Activated CD4-positive, alpha-beta T cell treated with anti-CD3 and anti-CD28 coated beads, Interleukin-2, amount 10 ng/mL, durations not matched to agents 24 days and 14 days (primary cell): ENCODE measurements around the gene STK11. TPM values are rescaled to one million over a fixed set of nuclear protein-coding genes. Genes with fewer than 3 reads are reported as not detected.

Experiments used
- DNase-seq: peaks from one replicate; pipeline ENCODE4 v3.0.0; 2022
- H3K27ac Mint-ChIP-seq: one replicate; pipeline ENCODE4 v1.8.0; 2022; ENCODE audit warnings: mild to moderate bottlenecking, mixed read lengths
- H3K27me3 Mint-ChIP-seq: one replicate; pipeline ENCODE4 v1.8.0; 2022; ENCODE audit warnings: mixed read lengths
- H3K36me3 Mint-ChIP-seq: one replicate; pipeline ENCODE4 v1.8.0; 2022; ENCODE audit warnings: low read depth, mild to moderate bottlenecking, mixed read lengths
- H3K4me1 Mint-ChIP-seq: one replicate; pipeline ENCODE4 v1.8.0; 2021; ENCODE audit warnings: mixed read lengths
- H3K4me3 Mint-ChIP-seq: one replicate; pipeline ENCODE4 v1.8.0; 2022; ENCODE audit warnings: mild to moderate bottlenecking, moderate library complexity, mixed read lengths
- H3K9me3 Mint-ChIP-seq: one replicate; pipeline ENCODE4 v1.8.0; 2021; ENCODE audit warnings: mixed read lengths
- intact Hi-C: fragments of 100-400 bp; cut with micrococcal nuclease; formaldehyde crosslinking; loops from one replicate; pipeline ENCODE4 v1.15.1; 2023
- total RNA-seq: library from RNA; stranded (reverse); gene quantifications from 2 replicates; pipeline ENCODE4 v1.2.3, GENCODE V29; 2022

Gene STK11
- total RNA-seq, 1 donor from 2014 or later: 70.9 TPM

DNA sequence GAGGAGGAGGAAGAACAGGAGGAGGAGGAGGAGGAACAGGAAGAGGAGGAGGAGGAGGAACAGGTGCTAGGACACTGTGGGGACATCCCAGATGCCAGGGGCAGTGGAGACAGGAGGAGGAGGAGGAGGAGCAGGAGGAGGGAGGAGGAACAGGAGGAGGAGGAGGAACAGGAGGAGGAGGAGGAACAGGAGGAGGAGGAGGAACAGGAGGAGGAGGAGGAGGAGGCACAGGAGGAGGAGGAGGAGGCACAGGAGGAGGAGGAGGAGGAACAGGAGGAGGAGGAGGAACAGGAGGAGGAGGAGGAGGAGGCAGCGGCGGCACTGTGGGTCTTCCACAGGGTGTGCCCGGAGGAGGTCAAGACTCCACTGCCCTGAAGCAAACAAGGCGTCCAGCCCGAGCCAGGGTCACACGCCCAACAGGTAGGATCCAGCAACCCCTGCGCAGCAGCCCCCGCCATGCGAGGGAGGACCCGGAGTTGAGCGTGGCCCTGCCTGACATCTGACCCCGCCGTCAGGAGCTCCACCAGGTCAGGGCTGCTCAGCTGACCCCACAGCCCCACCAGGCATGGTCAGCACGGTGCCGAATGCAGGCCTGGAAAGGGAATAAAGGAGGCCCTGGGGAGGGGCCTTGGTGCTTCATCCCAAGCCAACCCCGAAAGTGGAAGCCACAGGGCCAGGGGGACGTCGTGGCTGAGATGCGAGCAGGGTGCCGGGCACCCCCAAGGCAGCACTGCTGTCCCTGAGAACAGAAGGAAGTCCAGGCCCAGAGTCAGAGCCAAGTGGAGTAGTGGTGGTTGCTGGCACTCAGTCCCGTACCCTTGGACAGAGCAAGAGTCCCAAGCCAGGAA lies 40.7 kb upstream of the STK11 start:
- no peak overlapping the region for H3K4me3 Mint-ChIP-seq
- H3K9me3 Mint-ChIP-seq: no peaks in the 10 kb centered on the region
- H3K27ac Mint-ChIP-seq: no peak overlapping the region
- no peak for DNase-seq
- no peaks in the 10 kb centered on the region for H3K27me3 Mint-ChIP-seq
- H3K36me3 Mint-ChIP-seq: peaks cover 13% of the 10 kb centered on the region
- H3K4me1 Mint-ChIP-seq: peaks cover 8% of the 10 kb centered on the region
- intact Hi-C loops: no loop called here

DNA sequence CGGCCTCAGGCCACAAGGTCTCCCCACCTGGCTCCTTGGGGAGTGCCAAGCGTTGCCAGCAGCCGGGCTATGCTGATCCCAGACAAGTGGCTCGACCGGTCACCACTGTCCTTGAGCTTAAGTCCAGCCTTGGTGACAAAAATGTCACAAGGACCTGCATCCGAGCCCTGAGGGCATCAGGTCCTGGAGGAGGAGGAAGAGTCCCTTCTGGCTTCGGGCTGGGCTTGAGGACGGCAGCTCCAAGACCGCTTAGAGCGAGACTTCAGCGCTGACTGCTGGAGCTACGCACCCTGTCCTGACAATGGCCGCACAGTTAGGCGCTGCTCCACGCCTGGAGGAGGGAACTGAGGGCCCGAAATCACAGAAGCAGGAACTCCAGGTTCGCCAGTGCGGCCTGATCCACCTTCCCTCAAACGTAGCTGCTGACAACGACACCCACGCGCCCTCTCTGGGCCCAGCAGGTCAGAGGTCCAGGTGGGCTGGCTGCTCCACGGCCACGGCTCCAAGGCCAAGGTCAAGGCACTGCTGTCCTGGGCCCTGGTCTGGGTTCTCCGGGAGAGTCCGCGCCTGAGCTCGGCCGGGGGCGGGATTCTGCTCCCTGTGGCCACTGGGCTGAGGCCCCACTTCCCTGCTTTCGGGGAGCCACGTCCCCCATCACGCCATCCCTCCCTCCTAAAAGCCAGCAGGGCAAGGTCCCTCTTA lies 38.6 kb upstream of the STK11 start:
- Mint-ChIP-seq H3K9me3 (no peaks in the 10 kb centered on the region), H3K4me3 (no peak overlapping the region), H3K36me3 (peaks cover 17% of the 10 kb centered on the region), H3K27me3 (no peaks in the 10 kb centered on the region), H3K27ac (no peak overlapping the region), H3K4me1 (peaks cover 16% of the 10 kb centered on the region)
- intact Hi-C loops: no loop called here
- DNase-seq: no peak

DNA sequence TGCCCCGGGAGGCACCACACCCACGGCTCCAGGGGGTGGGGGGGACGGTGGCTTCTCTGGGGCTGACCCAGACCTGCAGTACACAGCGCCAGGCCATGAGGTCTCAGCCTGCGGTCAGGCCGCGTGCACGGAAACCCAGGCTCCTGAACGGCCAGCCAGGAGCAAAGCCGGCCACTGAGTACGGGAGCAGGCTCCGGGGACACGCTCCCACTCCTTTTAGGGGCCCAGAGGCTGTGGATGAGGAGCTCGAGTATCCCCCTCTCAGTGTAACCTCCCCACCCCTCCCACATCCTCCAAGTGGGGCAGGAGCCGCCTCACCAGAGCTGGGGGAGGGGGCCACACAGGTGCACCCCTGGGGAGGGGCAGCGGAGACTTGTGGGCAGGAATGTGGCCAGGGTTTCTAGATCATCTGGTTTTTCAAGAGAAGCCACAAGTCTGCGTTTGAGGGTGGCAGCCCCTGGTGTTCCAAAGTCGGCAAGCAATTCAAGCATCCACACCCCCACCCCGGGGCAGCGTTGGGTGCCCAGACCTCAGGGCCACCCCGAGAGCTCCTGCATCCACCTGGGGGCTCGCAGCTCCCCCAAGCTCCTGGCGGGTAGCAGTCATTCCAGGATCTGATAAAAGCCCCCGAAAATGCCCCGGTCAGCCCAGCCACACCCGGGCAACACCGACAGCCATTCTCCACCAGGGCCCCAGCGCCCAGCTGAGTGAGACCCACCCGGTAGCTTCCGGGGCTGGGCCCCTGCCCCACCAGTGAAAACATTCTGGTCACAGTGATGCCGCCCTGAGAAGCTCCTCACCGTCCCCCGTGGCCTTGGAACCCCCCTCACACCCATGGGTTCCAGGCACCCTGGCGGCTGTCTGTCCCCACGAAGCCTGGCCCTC lies 37.6 kb upstream of the STK11 start:
- Mint-ChIP-seq H3K36me3 (peaks cover 19% of the 10 kb centered on the region), H3K27ac (no peak overlapping the region), H3K4me3 (no peak overlapping the region), H3K27me3 (no peaks in the 10 kb centered on the region), H3K4me1 (peaks cover 17% of the 10 kb centered on the region), H3K9me3 (no peaks in the 10 kb centered on the region)
- intact Hi-C loops: no loop called here
- DNase-seq: no peak

DNA sequence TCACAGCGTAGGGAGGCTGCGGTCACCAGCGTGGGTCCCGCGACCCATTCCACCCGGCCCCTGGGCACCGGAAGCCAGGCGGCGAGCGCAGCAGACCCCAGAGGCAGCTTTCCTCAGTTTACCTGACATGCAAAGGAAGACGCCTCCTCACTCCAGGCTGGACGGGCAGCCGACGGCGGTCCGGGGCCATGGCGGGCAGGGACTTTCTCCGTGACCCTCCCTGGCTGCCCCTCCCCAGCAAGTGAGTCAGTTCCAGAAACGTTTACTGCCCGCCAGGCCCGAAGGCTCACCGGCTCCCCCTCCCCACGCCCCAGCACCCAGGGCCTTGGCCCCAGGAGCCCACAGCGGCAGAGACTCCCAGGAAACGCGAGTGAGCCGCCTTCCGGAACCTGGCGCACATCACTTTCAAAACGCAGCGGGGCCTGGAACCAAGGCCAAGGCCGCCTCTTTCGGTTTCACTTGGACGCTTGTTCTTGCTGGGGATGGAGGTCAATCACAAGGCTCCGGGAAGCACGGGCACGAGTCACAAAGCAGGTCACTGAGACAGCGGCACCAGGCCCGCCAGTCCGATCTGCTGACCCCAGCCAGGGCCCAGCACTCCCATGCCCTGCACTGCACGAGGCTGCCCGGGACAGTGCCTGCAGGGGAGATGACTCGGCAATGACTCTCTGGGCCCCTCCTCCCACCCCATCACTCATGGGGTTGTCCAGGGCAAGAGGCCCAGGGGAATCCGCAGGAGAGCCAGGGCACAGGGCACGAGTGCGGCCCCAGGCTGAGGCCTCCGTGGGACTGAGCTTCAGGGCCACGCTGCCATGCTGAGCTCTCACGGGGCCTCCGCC lies 36.8 kb upstream of the STK11 start:
- peaks cover 17% of the 10 kb centered on the region for H3K36me3 Mint-ChIP-seq
- no peak overlapping the region for H3K4me3 Mint-ChIP-seq
- no peaks in the 10 kb centered on the region for H3K9me3 Mint-ChIP-seq
- H3K27ac Mint-ChIP-seq: no peak overlapping the region
- no peaks in the 10 kb centered on the region for H3K27me3 Mint-ChIP-seq
- no peak for DNase-seq
- intact Hi-C loops: no loop called here
- peaks cover 16% of the 10 kb centered on the region for H3K4me1 Mint-ChIP-seq

DNA sequence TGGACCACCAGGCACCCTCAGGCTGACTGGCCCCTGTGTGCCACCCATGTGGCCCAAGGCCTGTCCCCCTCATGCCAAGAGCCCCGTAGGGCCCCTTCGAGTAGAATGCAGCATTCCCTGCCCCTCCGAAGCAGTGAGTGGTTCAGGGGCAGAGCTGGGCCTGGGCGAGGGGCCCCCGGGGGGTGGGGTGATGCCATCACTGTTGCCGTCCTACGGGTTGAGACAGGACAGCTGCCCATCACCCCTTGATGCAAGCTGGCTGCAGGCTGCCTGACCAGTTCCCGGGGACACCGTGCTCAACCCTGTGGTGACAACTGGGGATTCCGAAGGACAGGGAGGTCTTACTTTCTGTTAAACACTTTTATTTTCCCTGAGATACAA lies 36.2 kb upstream of the STK11 start:
- no peak overlapping the region for H3K27ac Mint-ChIP-seq
- no peak for DNase-seq
- H3K4me3 Mint-ChIP-seq: no peak overlapping the region
- H3K9me3 Mint-ChIP-seq: no peaks in the 10 kb centered on the region
- H3K36me3 Mint-ChIP-seq: peaks cover 17% of the 10 kb centered on the region
- intact Hi-C loops: no loop called here
- no peaks in the 10 kb centered on the region for H3K27me3 Mint-ChIP-seq
- peaks cover 17% of the 10 kb centered on the region for H3K4me1 Mint-ChIP-seq

DNA sequence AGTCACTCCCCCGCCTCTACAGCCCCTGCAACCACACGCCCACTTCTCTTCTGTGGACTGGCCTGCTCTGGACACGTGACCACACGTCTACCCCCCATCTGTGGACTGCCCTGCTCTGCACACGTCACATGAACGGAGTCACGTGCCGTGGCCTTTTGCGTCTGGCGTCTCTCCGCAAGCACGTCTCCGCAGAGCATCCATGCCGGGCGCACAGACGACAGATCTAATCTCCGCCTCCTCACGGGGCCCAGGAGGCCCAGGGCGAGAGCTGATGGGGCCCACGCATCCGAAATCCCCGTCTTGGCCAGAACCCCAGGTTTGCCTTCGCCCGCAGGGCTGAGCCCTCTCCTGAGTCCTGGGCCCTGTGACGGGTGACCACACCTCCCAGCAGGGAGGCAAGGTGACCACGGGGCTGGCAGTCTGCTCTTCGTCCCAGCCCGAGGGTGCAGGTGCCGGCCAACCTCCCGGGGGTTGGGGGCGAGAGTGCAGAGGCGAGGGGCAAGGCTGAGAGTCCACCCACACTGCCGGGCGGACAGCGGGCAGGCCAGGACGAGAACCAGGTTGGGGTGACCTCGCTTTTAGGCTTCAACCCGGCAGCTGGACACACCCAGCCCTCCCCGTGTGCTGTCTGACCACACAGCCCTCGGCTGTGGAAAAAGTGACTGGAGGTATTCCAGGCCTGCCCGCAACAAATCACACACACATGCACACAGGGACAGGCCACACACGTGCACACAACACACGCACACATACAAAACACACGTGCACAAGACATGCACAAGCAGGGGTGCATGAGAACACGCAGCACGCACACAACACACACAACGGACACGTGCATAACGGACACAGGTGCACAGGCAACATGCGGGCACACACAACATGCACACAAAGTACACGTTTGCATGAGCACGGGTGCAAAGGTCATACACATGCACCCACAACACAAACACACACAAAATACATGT lies 35.4 kb upstream of the STK11 start:
- Mint-ChIP-seq H3K36me3 (peaks cover 17% of the 10 kb centered on the region), H3K27me3 (no peaks in the 10 kb centered on the region), H3K4me3 (no peak overlapping the region), H3K9me3 (no peaks in the 10 kb centered on the region), H3K27ac (no peak overlapping the region), H3K4me1 (peaks cover 21% of the 10 kb centered on the region)
- DNase-seq: no peak
- intact Hi-C loops: loop anchor here (5.0 kb wide), 1 partner anchor 38 kb away; no protein-coding TSS in a partner anchor

DNA sequence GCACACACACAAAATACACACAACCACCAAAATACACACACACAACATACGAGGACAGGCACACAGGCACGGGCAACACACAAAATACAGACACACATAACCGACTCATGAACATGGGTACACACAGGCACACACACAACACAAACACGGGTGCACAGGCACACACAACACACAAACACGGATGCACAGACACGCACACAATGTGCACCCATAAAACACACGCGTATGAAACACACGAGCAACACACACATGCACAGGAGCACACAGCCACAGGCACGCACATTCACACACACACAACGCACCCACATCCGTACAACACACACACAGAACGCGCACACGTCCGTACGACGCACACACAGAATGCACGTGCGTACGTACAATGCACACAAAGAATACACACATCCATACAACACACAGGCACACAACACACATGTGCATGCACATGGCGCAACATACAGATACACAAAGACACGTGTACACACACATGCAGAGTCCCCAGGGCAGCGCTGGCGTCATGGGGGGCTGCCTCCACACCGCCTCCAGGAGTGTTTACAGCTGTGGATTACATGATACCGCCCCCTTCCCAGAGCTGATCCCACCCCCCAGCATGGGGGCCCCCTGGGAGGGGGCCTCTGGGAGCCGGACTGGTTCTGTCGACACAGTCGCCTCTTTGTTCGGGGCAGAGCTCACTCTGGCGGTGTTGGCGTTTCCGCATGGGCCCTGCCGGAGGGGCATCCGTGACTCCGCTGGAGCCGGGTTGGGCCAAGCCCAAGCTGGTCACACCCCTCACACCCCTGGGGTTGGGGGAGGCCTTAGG lies 34.4 kb upstream of the STK11 start:
- intact Hi-C loops: loop anchor here (5.0 kb wide), 1 partner anchor 39 kb away; no protein-coding TSS in a partner anchor
- Mint-ChIP-seq H3K4me1 (peaks cover 21% of the 10 kb centered on the region), H3K27ac (peak overlapping the region; percentile 71), H3K4me3 (peak overlapping the region; percentile 10), H3K9me3 (no peaks in the 10 kb centered on the region), H3K27me3 (no peaks in the 10 kb centered on the region), H3K36me3 (peaks cover 16% of the 10 kb centered on the region)
- DNase-seq: no peak

DNA sequence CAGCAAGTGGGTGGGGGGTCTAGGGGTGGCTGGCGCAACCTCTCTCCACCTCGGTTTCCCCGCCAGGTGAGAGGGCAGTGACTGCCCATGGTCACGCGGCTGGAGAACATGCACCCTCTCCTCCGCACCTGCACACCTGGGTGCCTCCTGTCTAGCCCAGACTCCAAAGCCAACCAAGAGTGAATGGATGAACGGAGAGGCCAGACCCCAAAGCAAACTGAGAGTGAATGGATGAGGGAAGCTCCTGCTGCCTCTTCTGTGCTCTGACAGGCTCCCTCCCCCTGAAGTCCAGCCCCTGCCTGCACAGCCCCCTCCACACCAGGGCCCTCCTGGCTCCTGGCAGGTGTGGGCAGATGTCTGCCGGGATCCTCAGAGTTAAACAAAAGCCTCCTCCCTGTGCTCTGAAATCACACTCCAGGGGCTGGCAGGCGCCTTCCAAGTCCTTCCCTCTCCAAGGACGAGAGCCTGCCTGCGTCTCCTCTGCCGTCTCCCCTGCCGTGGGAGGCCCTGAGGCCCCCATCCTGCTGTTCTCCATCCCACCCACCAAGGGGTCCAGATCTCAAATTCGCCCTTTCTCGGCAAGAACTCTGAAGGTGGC lies 33.7 kb upstream of the STK11 start:
- peaks cover 21% of the 10 kb centered on the region for H3K4me1 Mint-ChIP-seq

DNA sequence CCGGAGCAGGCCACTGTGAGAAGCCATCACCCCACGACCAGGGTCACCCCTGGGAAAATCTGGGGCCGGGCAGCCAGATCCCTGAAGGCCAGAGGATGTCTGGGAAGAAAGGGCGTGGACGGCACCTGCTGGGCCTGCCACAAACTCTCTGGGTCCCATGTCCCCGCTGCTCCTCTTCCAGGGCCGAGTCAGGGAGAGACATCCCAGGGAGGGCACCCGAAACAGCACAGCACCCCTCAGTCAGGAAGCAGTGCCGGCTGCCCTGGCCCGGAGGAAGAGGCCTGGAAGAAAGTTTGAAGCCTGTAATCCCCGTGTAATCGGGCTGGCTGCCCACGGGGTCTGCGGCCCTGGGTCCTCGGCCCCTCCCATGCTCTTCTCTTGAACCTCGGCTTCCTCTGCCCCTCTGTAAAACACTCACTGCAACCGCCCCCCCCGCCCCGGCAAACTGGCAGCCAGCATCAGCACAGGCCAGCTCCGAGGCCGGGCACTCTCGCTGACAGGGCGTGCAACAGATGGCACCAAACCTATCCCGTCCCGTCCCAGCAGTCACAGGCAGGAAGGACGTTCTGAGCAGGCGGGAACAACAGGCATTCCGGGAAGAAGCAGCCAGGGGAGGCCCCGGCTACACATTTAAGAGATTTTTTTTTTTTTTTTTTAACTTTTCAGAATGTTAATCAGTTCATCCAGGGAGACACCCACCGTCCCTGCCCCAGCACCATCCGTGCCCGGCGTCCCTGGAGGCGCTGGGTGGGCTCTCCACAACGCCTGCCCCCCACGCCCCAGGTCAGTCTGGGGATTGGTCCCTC lies 33.0 kb upstream of the STK11 start:
- no peak for DNase-seq
- Mint-ChIP-seq H3K9me3 (no peaks in the 10 kb centered on the region), H3K4me1 (peaks cover 22% of the 10 kb centered on the region), H3K27ac (peak overlapping the region; percentile 74), H3K36me3 (peaks cover 13% of the 10 kb centered on the region), H3K27me3 (no peaks in the 10 kb centered on the region), H3K4me3 (peak overlapping the region; percentile 94)
- intact Hi-C loops: loop anchor here (5.0 kb wide), 1 partner anchor 40 kb away; no protein-coding TSS in a partner anchor

More for the DNA sequence above, 33.7 kb upstream of the STK11 start:
- peak overlapping the region; percentile 27 for H3K4me3 Mint-ChIP-seq
- H3K27me3 Mint-ChIP-seq: no peaks in the 10 kb centered on the region
- peak overlapping the region; percentile 30 for H3K27ac Mint-ChIP-seq
- intact Hi-C loops: loop anchor here (5.0 kb wide), 1 partner anchor 40 kb away; no protein-coding TSS in a partner anchor
- H3K36me3 Mint-ChIP-seq: peaks cover 13% of the 10 kb centered on the region
- DNase-seq: no peak
- no peaks in the 10 kb centered on the region for H3K9me3 Mint-ChIP-seq

DNA sequence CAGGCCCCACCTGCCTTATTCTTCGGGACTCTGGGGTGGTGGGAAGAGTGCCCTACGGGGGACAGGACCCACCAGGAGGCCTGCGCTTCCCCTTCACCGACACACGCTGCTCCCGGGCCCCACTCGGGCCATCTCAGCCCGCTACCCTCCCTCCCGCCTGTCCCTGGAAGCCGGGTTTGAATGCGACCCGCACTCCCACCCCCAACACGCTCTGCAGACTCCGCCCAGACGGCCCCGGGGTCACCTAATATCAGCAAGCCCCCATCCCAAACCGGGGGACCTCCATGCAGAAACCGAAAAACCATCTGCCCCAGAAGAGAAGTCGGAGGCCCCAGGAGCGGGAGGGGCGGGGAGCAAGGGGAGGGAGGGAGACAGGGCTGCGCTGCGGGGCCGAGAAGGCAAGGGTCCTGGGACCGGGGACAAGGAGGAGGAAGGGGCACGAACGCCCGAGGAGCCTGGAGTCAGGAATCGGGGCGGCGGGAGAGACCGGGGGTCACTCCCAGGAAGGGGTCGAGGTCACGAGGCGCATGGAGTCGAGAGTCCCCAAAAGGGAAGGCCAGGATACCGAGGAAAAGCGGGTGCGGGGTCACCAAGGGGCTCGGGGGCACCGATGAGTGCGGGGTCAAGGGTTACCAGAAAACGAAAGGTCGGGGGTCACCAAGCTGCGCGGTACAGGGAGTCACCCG lies 32.3 kb upstream of the STK11 start:
- Mint-ChIP-seq H3K4me3 (peak overlapping the region; percentile 94), H3K27ac (peak overlapping the region; percentile 91), H3K9me3 (no peaks in the 10 kb centered on the region), H3K36me3 (peaks cover 13% of the 10 kb centered on the region), H3K27me3 (no peaks in the 10 kb centered on the region), H3K4me1 (peaks cover 24% of the 10 kb centered on the region)
- DNase-seq: peak; percentile 78
- intact Hi-C loops: loop anchor here (5.0 kb wide), 1 partner anchor 41 kb away; no protein-coding TSS in a partner anchor
